Activated T-helper 1 cell treated with anti-CD3 and anti-CD28 coated beads, Interleukin-12 subunit alpha, Interleukin-12 subunit beta, Interleukin-2, Interleukin-4 antibody, amounts not matched to agents 30 ng/mL and 10 ng/mL and 1 ng/mL, durations not matched to agents 14 hours and 24 hours and 36 hours (primary cell): ENCODE results near the gene JCAD. TPM values are rescaled to one million over a fixed set of nuclear protein-coding genes. Genes with fewer than 3 reads are reported as not detected.
A peak's percentile ranks its signal among the peaks of the same experiment; 100 is the strongest.

Source experiments
- DNase-seq: peaks from one replicate; pipeline ENCODE4 v3.0.0; 2021; ENCODE audit warnings: low spot score
- H3K27ac Mint-ChIP-seq: one replicate; pipeline ENCODE4 v1.8.0; 2021; ENCODE audit warnings: mild to moderate bottlenecking, mixed read lengths
- H3K27me3 Mint-ChIP-seq: one replicate; pipeline ENCODE4 v1.8.0; 2022; ENCODE audit warnings: mild to moderate bottlenecking, moderate library complexity, mixed read lengths; ENCODE audit not compliant: insufficient read depth
- H3K36me3 Mint-ChIP-seq: one replicate; pipeline ENCODE4 v1.8.0; 2021; ENCODE audit warnings: low read depth, mixed read lengths
- H3K4me1 Mint-ChIP-seq: one replicate; pipeline ENCODE4 v1.8.0; 2021; ENCODE audit warnings: low read depth, mixed read lengths
- H3K4me3 Mint-ChIP-seq: one replicate; pipeline ENCODE4 v1.8.0; 2021; ENCODE audit warnings: mild to moderate bottlenecking, moderate library complexity, mixed read lengths
- H3K9me3 Mint-ChIP-seq: one replicate; pipeline ENCODE4 v1.8.0; 2021; ENCODE audit warnings: mixed read lengths
- intact Hi-C: fragments of 100-400 bp; cut with micrococcal nuclease; formaldehyde crosslinking; loops from one replicate; pipeline ENCODE4 v1.15.1; 2024
- total RNA-seq: library from RNA; stranded (reverse); gene quantifications from 2 replicates; pipeline ENCODE4 v1.2.3, GENCODE V29; 2022

JCAD gene
- total RNA-seq, 1 donor from 2014 or later, result 0.31 TPM

GRCh38 chr10:30039567-30039966 lies 19.8 kb downstream of the JCAD start:
- H3K36me3 Mint-ChIP-seq, result no peaks in the 10 kb centered on the region
- H3K9me3 Mint-ChIP-seq, result no peaks in the 10 kb centered on the region
- intact Hi-C loops, result no loop called here
- peaks cover 49% of the 10 kb centered on the region for H3K27me3 Mint-ChIP-seq
- H3K4me3 Mint-ChIP-seq, result no peak overlapping the region
- DNase-seq, result no peak
- H3K27ac Mint-ChIP-seq, result no peak overlapping the region
- H3K4me1 Mint-ChIP-seq, result peaks cover 6% of the 10 kb centered on the region

- Mint-ChIP-seq H3K9me3 (no peaks in the 10 kb centered on the region), H3K4me3 (no peak overlapping the region), H3K4me1 (peaks cover 12% of the 10 kb centered on the region), H3K27me3 (peaks cover 45% of the 10 kb centered on the region), H3K36me3 (no peaks in the 10 kb centered on the region), H3K27ac (no peak overlapping the region)
- intact Hi-C loops, result no loop called here
- no peak for DNase-seq
Observed at GRCh38 chr10:30038781-30039536, 20.4 kb downstream of the JCAD start.

DNA sequence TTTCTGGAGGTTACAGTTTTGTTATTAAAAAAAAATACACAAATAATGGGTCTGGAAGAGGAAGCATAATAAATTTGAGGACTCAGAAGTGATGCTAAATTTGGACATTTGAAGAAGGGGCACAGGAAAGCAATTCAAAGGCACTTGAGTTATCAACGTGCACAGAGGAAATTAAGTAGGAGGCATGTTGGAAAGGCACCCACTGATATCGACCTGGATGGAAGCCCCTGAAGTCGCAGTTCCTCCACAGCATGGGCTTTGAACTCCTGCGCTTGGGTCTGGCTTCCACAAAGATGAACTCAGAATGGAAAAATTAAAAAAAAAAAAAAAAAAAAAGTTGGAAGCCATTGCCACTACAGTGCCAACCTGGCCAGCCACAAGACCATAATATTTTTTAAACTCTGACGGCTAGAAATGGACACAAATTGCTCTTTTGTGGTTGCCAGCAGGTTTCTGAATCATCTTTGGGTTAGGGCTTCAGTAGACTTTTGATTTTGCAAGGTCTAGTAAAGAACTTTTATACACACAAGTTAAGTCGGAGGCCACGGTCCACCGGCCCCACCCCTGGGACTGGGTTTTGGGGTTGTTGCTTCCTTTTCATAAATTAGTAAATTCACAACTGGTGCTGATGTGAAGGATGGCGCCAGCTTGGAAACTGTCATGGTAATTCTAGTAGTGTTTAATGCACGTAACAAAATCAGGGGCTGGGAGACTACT lies 21.6 kb downstream of the JCAD start:
- no peak overlapping the region for H3K4me3 Mint-ChIP-seq

GRCh38 chr10:30036811-30037210 lies 22.6 kb downstream of the JCAD start:
- intact Hi-C loops, result no loop called here
- DNase-seq, result no peak
- no peaks in the 10 kb centered on the region for H3K9me3 Mint-ChIP-seq
- H3K4me1 Mint-ChIP-seq, result peaks cover 30% of the 10 kb centered on the region
- no peak overlapping the region for H3K27ac Mint-ChIP-seq
- H3K27me3 Mint-ChIP-seq, result peaks cover 51% of the 10 kb centered on the region
- no peak overlapping the region for H3K4me3 Mint-ChIP-seq
- peaks cover 2% of the 10 kb centered on the region for H3K36me3 Mint-ChIP-seq

More for the DNA sequence above, 21.6 kb downstream of the JCAD start:
- DNase-seq, result no peak
- Mint-ChIP-seq H3K4me1 (peaks cover 22% of the 10 kb centered on the region), H3K27ac (no peak overlapping the region), H3K9me3 (no peaks in the 10 kb centered on the region), H3K27me3 (peaks cover 51% of the 10 kb centered on the region), H3K36me3 (peaks cover 2% of the 10 kb centered on the region)
- intact Hi-C loops, result no loop called here

DNA sequence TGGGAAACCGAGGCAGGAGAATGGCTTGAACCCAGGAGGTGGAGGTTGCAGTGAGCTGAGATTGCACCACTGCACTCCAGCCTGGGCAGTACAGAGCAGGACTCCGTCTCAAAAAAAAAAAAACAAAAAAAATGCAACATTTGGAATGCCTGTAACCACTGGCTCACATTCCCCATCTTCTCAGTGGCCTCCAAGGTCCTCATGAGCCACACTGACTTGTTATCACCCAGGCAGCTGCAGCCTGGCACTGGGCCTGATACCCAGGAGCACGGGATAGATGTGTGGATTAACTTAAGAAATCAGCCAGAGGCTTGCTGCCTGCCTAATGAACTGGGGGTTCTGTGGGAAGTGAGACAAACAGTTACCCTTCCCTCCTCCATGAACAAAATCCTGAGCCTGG lies 23.0 kb downstream of the JCAD start:
- intact Hi-C loops, result no loop called here
- Mint-ChIP-seq H3K9me3 (no peaks in the 10 kb centered on the region), H3K36me3 (peaks cover 2% of the 10 kb centered on the region), H3K4me3 (no peak overlapping the region), H3K4me1 (peaks cover 30% of the 10 kb centered on the region), H3K27ac (no peak overlapping the region), H3K27me3 (peaks cover 51% of the 10 kb centered on the region)
- no peak for DNase-seq

- intact Hi-C loops, result no loop called here
- no peak for DNase-seq
- H3K9me3 Mint-ChIP-seq, result no peaks in the 10 kb centered on the region
- peaks cover 31% of the 10 kb centered on the region for H3K4me1 Mint-ChIP-seq
- H3K27ac Mint-ChIP-seq, result no peak overlapping the region
- peaks cover 49% of the 10 kb centered on the region for H3K27me3 Mint-ChIP-seq
- no peak overlapping the region for H3K4me3 Mint-ChIP-seq
- H3K36me3 Mint-ChIP-seq, result peaks cover 3% of the 10 kb centered on the region
Observed at GRCh38 chr10:30034433-30035137, 24.8 kb downstream of the JCAD start.

- Mint-ChIP-seq H3K4me3 (no peak overlapping the region), H3K36me3 (peaks cover 6% of the 10 kb centered on the region), H3K9me3 (no peaks in the 10 kb centered on the region), H3K4me1 (peaks cover 56% of the 10 kb centered on the region), H3K27me3 (peaks cover 43% of the 10 kb centered on the region), H3K27ac (no peak overlapping the region)
- no peak for DNase-seq
- intact Hi-C loops, result no loop called here
Observed at GRCh38 chr10:30032125-30032524, 27.3 kb downstream of the JCAD start.

DNA sequence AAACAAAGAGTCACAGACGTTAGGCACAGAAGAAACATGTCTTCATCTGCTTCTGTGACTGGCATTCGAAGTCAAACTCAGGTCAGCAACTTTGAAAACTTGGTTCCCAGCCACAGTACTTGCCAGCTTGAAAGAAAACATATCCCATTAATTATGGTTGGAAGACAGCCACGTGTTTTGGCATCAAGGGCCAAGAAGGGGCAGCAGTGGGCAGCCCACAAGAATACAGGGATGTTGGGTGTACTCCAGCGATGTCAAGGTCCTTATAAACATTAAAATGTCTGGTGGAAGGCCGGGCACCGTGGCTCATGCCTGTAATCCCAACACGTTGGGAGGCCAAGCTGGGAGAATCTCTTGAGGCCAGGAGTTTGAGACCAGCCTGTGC lies 29.5 kb downstream of the JCAD start:
- no peaks in the 10 kb centered on the region for H3K9me3 Mint-ChIP-seq

GRCh38 chr10:30029164-30029871 lies 30.1 kb downstream of the JCAD start:
- H3K9me3 Mint-ChIP-seq, result no peaks in the 10 kb centered on the region
- H3K4me1 Mint-ChIP-seq, result peaks cover 63% of the 10 kb centered on the region
- H3K27me3 Mint-ChIP-seq, result peaks cover 30% of the 10 kb centered on the region
- intact Hi-C loops, result loop anchor here (5.0 to 10.0 kb wide), 3 partner anchors 318 to 1497 kb away; partner anchors contain the start of genes MTPAP and WAC
- DNase-seq, result no peak
- peak overlapping the region; percentile 23 for H3K4me3 Mint-ChIP-seq
- no peak overlapping the region for H3K27ac Mint-ChIP-seq
- peaks cover 6% of the 10 kb centered on the region for H3K36me3 Mint-ChIP-seq

More for the DNA sequence above, 29.5 kb downstream of the JCAD start:
- peaks cover 6% of the 10 kb centered on the region for H3K36me3 Mint-ChIP-seq
- peak overlapping the region; percentile 23 for H3K4me3 Mint-ChIP-seq
- H3K4me1 Mint-ChIP-seq, result peaks cover 68% of the 10 kb centered on the region
- DNase-seq, result no peak
- no peak overlapping the region for H3K27ac Mint-ChIP-seq
- intact Hi-C loops, result loop anchor here (5.0 to 10.0 kb wide), 3 partner anchors 317 to 1498 kb away; partner anchors contain the start of genes MTPAP and WAC
- H3K27me3 Mint-ChIP-seq, result peaks cover 34% of the 10 kb centered on the region

DNA sequence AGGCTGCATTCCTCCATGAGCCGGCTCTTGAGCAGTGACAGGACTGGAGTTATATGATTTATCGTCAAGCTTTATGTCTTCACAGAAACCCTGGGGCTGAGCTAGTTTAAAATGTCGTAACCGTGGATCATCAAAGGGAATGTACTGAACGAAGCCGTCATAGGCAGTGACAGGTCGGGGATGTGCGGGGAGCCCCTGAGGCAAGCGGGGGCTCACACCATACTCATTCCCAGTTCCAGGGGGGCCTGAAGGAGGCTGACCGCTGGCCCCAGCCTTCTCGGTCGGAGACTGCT lies 30.7 kb downstream of the JCAD start:
- intact Hi-C loops, result loop anchor here (5.0 to 10.0 kb wide), 3 partner anchors 319 to 1496 kb away; partner anchors contain the start of genes MTPAP and WAC
- H3K36me3 Mint-ChIP-seq, result peaks cover 6% of the 10 kb centered on the region
- no peak for DNase-seq
- peaks cover 58% of the 10 kb centered on the region for H3K4me1 Mint-ChIP-seq
- H3K9me3 Mint-ChIP-seq, result no peaks in the 10 kb centered on the region
- H3K27me3 Mint-ChIP-seq, result peaks cover 30% of the 10 kb centered on the region
- no peak overlapping the region for H3K27ac Mint-ChIP-seq
- no peak overlapping the region for H3K4me3 Mint-ChIP-seq

GRCh38 chr10:30028006-30028737 lies 31.2 kb downstream of the JCAD start:
- H3K36me3 Mint-ChIP-seq, result peaks cover 5% of the 10 kb centered on the region
- no peak for DNase-seq
- peak overlapping the region; percentile 60 for H3K27ac Mint-ChIP-seq
- intact Hi-C loops, result loop anchor here (5.0 to 10.0 kb wide), 3 partner anchors 319 to 1496 kb away; partner anchors contain the start of genes MTPAP and WAC
- peak overlapping the region; percentile 73 for H3K4me3 Mint-ChIP-seq
- H3K9me3 Mint-ChIP-seq, result no peaks in the 10 kb centered on the region
- peaks cover 53% of the 10 kb centered on the region for H3K4me1 Mint-ChIP-seq
- H3K27me3 Mint-ChIP-seq, result peaks cover 25% of the 10 kb centered on the region
